H1 (cell line): Measurements from ENCODE around the gene PACSIN1. TPM values are rescaled to one million over a fixed set of nuclear protein-coding genes. Genes with fewer than 3 reads are reported as not detected.

ENCODE experiments used
- CTCF ChIA-PET: fragments of 300-600 bp; sonication (Branson Sonifier 250); formaldehyde crosslinking; loops from one replicate; lab custom pipeline; 2021; ENCODE audit not compliant: partially characterized antibody; lab: Charles Lee
- POLR2A ChIA-PET: fragments of 300-600 bp; sonication (Branson Sonifier 250); formaldehyde crosslinking; loops from one replicate; lab custom pipeline; 2021; ENCODE audit warnings: inconsistent platforms; ENCODE audit not compliant: partially characterized antibody; lab: Charles Lee
- DNase-seq, 2 experiments: peaks; one replicate each; pipeline versions ENCODE4 v3.0.0 to v3.0.0-alpha.2; 2010 to 2022; ENCODE audit warnings: low spot score in 2 of 2, low read depth in 1 of 2, mixed read lengths in 1 of 2
- FAIRE-seq: peaks from 2 replicates; lab custom pipeline; 2011; peaks lifted over from hg19 to GRCh38; lab: Jason Lieb, UNC
- H2AFZ ChIP-seq: 2 replicates; pipeline ENCODE4 v1.8.1; 2012; ENCODE audit warnings: low read length, inconsistent platforms
- H2AK5ac ChIP-seq: 2 replicates; pipeline ENCODE4 v1.6.1; 2013; ENCODE audit warnings: low read depth, low read length
- H2BK120ac ChIP-seq: replicated peaks from 2 replicates; pipeline ENCODE3; 2013; ENCODE audit warnings: low read depth, low read length, inconsistent platforms
- H2BK12ac ChIP-seq: 2 replicates; pipeline ENCODE4 v1.6.1; 2013; ENCODE audit warnings: low read depth, low read length
- H2BK15ac ChIP-seq: 2 replicates; pipeline ENCODE4 v1.6.1; 2013; ENCODE audit warnings: low read length
- H2BK20ac ChIP-seq: 2 replicates; pipeline ENCODE4 v1.6.1; 2013; ENCODE audit warnings: low read length
- H2BK5ac ChIP-seq: 2 replicates; pipeline ENCODE4 v1.6.1; 2013; ENCODE audit warnings: low read depth, low read length
- H3K14ac ChIP-seq: 2 replicates; pipeline ENCODE4 v1.6.1; 2013; ENCODE audit warnings: inconsistent platforms; ENCODE audit not compliant: insufficient read length
- H3K18ac ChIP-seq: 2 replicates; pipeline ENCODE4 v1.6.1; 2013; ENCODE audit warnings: low read length; ENCODE audit errors: extremely low read depth
- H3K23ac ChIP-seq: 2 replicates; pipeline ENCODE4 v1.6.1; 2013; ENCODE audit warnings: inconsistent platforms; ENCODE audit not compliant: insufficient read length
- H3K23me2 ChIP-seq: 2 replicates; pipeline ENCODE4 v1.6.1; 2013; ENCODE audit warnings: low read depth, low read length
- H3K27ac ChIP-seq: 2 replicates; pipeline ENCODE4 v1.6.1; 2011; ENCODE audit warnings: low read depth, low read length, inconsistent platforms
- H3K27me3 ChIP-seq, 4 experiments: replicated peaks in 1 of 4; 1 replicate in 1 of 4; 2 replicates in 3 of 4; pipeline versions ENCODE4 v1.6.1 to v1.8.1; 2011 to 2013; ENCODE audit warnings: low read length in 3 of 4, mild to moderate bottlenecking in 3 of 4, inconsistent platforms in 2 of 4, mixed read lengths in 2 of 4, moderate library complexity in 1 of 4; ENCODE audit not compliant: control insufficient read depth in 3 of 4, insufficient read depth in 3 of 4; ENCODE audit errors: extremely low read depth in 1 of 4
- H3K36me3 ChIP-seq, 4 experiments: 2 replicates each; pipeline versions ENCODE4 v1.6.1 to v1.8.1; 2011 to 2013; ENCODE audit warnings: mild to moderate bottlenecking in 4 of 4, low read length in 3 of 4, moderate library complexity in 2 of 4, control low read depth in 1 of 4, inconsistent platforms in 1 of 4; ENCODE audit not compliant: insufficient read depth in 4 of 4, control insufficient read depth in 2 of 4
- H3K4ac ChIP-seq: replicated peaks from 2 replicates; pipeline ENCODE3; 2013; ENCODE audit warnings: low read length, low read depth, mixed read lengths, inconsistent platforms; ENCODE audit not compliant: insufficient read length
- H3K4me1 ChIP-seq, 4 experiments: replicated peaks in 1 of 4; 1 replicate in 1 of 4; 2 replicates in 3 of 4; pipeline versions ENCODE4 v1.6.1 to v1.8.1; 2011 to 2013; ENCODE audit warnings: low read length in 3 of 4, inconsistent platforms in 2 of 4, mixed read lengths in 1 of 4; ENCODE audit not compliant: insufficient read depth in 4 of 4, control insufficient read depth in 3 of 4
- H3K4me2 ChIP-seq, 2 experiments: 2 replicates each; pipeline versions ENCODE4 v1.6.1 to v1.8.1; 2011 to 2013; ENCODE audit warnings: low read depth in 2 of 2, low read length in 2 of 2, control low read depth in 1 of 2, inconsistent platforms in 1 of 2, mild to moderate bottlenecking in 1 of 2; ENCODE audit not compliant: insufficient read depth in 1 of 2
- H3K4me3 ChIP-seq, 4 experiments: fragments of 200-600, 300-600 bp in 1 of 4; sonication (generic), shearing (Covaris generic), sonication (Bioruptor Twin) in 1 of 4; 2 replicates each; pipeline versions ENCODE4 v1.5.1 to v1.8.1; 2011 to 2016; ENCODE audit warnings: low read length in 4 of 4, low read depth in 3 of 4, control low read depth in 2 of 4, inconsistent platforms in 2 of 4, mild to moderate bottlenecking in 2 of 4, mixed read lengths in 1 of 4, moderate library complexity in 1 of 4; ENCODE audit not compliant: insufficient read depth in 2 of 4; ENCODE audit errors: extremely low read depth in 1 of 4
- H3K56ac ChIP-seq: replicated peaks from 2 replicates; pipeline ENCODE3; 2013; ENCODE audit warnings: low read depth, mild to moderate bottlenecking, mixed read lengths, low read length, inconsistent platforms; ENCODE audit not compliant: insufficient read length
- H3K79me1 ChIP-seq: 2 replicates; pipeline ENCODE4 v1.6.1; 2013; ENCODE audit warnings: low read depth, low read length, control low read depth
- H3K79me2 ChIP-seq, 2 experiments: 2 replicates each; pipeline versions ENCODE4 v1.6.1 to v1.8.1; 2012 to 2013; ENCODE audit warnings: low read length in 2 of 2, mild to moderate bottlenecking in 2 of 2, inconsistent platforms in 1 of 2; ENCODE audit not compliant: insufficient read depth in 2 of 2, control insufficient read depth in 1 of 2
- H3K9ac ChIP-seq, 4 experiments: replicated peaks in 1 of 4; 1 replicate in 1 of 4; 2 replicates in 3 of 4; pipeline versions ENCODE4 v1.6.1 to v1.8.1; 2011 to 2013; ENCODE audit warnings: low read depth in 3 of 4, low read length in 3 of 4, control low read depth in 2 of 4, mild to moderate bottlenecking in 2 of 4, moderate library complexity in 2 of 4, inconsistent platforms in 1 of 4; ENCODE audit errors: extremely low read depth in 1 of 4
- H3K9me3 ChIP-seq, 2 experiments: 2 replicates each; pipeline versions ENCODE4 v1.6.1 to v1.8.1; 2012 to 2013; ENCODE audit warnings: mild to moderate bottlenecking in 2 of 2, moderate library complexity in 2 of 2, control low read depth in 1 of 2, inconsistent platforms in 1 of 2, low read depth in 1 of 2, low read length in 1 of 2, mixed read lengths in 1 of 2; ENCODE audit not compliant: insufficient read depth in 2 of 2
- H4K20me1 ChIP-seq, 2 experiments: replicated peaks in 1 of 2; 2 replicates each; pipeline versions ENCODE3 to v1.8.1; 2011 to 2013; ENCODE audit warnings: inconsistent platforms in 2 of 2, low read length in 2 of 2, mild to moderate bottlenecking in 1 of 2; ENCODE audit not compliant: insufficient read depth in 2 of 2, control insufficient read depth in 1 of 2
- H4K5ac ChIP-seq: 2 replicates; pipeline ENCODE4 v1.6.1; 2013; ENCODE audit warnings: low read length, low read depth, mixed read lengths, inconsistent platforms; ENCODE audit not compliant: insufficient read length
- H4K8ac ChIP-seq: 2 replicates; pipeline ENCODE4 v1.8.0; 2013; ENCODE audit warnings: mild to moderate bottlenecking, moderate library complexity, low read length, inconsistent platforms; ENCODE audit not compliant: insufficient read depth; ENCODE audit errors: extremely low read depth
- H4K91ac ChIP-seq: replicated peaks from 2 replicates; pipeline ENCODE3; 2013; ENCODE audit warnings: low read length, mixed read lengths, inconsistent platforms; ENCODE audit not compliant: insufficient read length
- BCL11A ChIP-seq, 2 experiments: IDR thresholded peaks; one replicate each; pipeline ENCODE4 v1.6.1; 2011; ENCODE audit warnings: low read depth in 2 of 2, low read length in 2 of 2, mild to moderate bottlenecking in 2 of 2
- CBX8 ChIP-seq: fragments of 300-800, 300-1000 bp; sonication (generic); IDR thresholded peaks from 2 replicates; pipeline ENCODE4 v1.7.1; 2016; ENCODE audit warnings: low read depth, low read length, borderline replicate concordance
- CEBPB ChIP-seq: IDR thresholded peaks from 2 replicates; pipeline ENCODE4 v1.6.1; 2012; ENCODE audit warnings: low read depth, low read length
- GTF2F1 ChIP-seq: IDR thresholded peaks from 2 replicates; pipeline ENCODE4 v1.6.1; 2012; ENCODE audit warnings: low read depth, low read length, improper control_type of control experiment, borderline replicate concordance
- PHF8 ChIP-seq: fragments of 200-600 bp; sonication (generic); conservative IDR thresholded peaks from 2 replicates; pipeline ENCODE4 v1.7.1; 2012; ENCODE audit warnings: low read depth, mild to moderate bottlenecking, inconsistent platforms, low read length, moderate library complexity
- RBBP5 ChIP-seq: IDR thresholded peaks from 2 replicates; pipeline ENCODE4 v1.7.1; 2012; ENCODE audit warnings: low read depth, mild to moderate bottlenecking, inconsistent platforms, low read length, moderate library complexity, borderline replicate concordance
- TAF1 ChIP-seq: IDR thresholded peaks from 2 replicates; pipeline ENCODE4 v1.6.1; 2011; ENCODE audit warnings: mild to moderate bottlenecking, low read depth, low read length
- WGBS, 2 experiments: shearing (Covaris generic) in 1 of 2; methylation state at CpG; one replicate each; pipeline versions ENCODE4 v1.1.6 to v1.1.7; 2013 to 2015; ENCODE audit warnings: low lambda C conversion rate in 2 of 2, mixed read lengths in 2 of 2, inconsistent platforms in 1 of 2, low coverage in 1 of 2, missing lambda C conversion rate in 1 of 2; ENCODE audit not compliant: insufficient replicate concordance in 2 of 2, insufficient coverage in 1 of 2, insufficient read length in 1 of 2; ENCODE audit errors: extremely low coverage in 1 of 2, missing lambda C conversion rate in 1 of 2; 5-methylcytosine and 5-hydroxymethylcytosine counted together
- polyA plus RNA-seq, 7 experiments: library from polyadenylated mRNA; depleted of rRNA in 3 of 7; stranded (reverse) in 5 of 7; unstranded in 2 of 7; fragments of >200 nt in 5 of 7; fragments of 200-250 nt in 2 of 7; gene quantifications; 1 replicate in 5 of 7; 2 replicates in 1 of 7; 4 replicates in 1 of 7; pipeline versions ENCODE4 v1.2.1 to v1.2.3, GENCODE V29; 2011 to 2013; ENCODE audit warnings: missing spikeins in 2 of 7, mixed read lengths in 2 of 7
- total RNA-seq: library from RNA; stranded (reverse); fragmentation: NEBNext Ultra II Directional; extraction: Animal tissue kit (Norgen Biotek cat#: 25700); gene quantifications from 2 replicates; pipeline ENCODE4 v1.2.1, GENCODE V29; 2021

PACSIN1 gene
- total and polyA plus RNA-seq, 2 of the 8 experiments (the other 6 are each of a cell fraction or from before 2014, with no cell fraction given), result 5.9 to 11.1 TPM

DNA sequence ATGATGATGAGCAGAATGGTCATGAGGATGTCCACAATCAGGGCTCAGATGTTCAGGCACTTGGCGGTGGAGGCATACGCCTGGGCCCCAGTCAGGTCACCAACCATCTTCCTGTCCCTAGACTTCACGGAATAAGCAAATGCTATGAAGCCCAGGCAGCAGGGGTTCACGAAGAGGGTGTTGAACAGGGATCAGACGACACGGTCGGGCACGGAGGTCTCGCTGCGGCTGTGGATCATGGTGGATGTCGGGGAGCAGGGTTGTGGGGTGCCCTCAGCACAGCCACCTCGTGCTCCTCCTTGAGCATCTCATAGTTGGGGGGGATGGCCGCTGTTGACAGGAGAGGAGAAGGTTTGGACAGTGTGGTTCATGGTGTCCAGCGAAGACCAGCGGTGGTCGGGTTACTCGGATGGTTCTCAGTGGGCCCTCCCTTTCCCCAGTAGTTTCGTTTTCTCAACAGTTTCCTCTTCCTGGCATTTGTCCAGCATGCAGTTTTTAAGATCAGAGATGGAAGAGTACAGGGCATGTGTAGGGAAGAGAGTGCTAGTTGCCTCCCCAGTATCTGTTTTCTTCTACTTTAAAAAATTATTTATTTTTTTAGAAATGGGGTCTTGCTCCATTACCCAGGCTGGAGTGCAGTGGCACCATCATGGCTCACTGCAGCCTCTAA is 110.5 kb downstream of the PACSIN1 start:
- peak overlapping the region; percentile 77; the same call in 1 of the 2 replicates for H2BK12ac ChIP-seq
- no peaks in the 10 kb centered on the region for H3K36me3 ChIP-seq
- H3K14ac ChIP-seq, result no peak overlapping the region
- H3K4me2 ChIP-seq, result no peak overlapping the region
- DNase-seq, result no peak
- H4K20me1 ChIP-seq, result peaks cover 0 to 4% of the 10 kb centered on the region in 2 experiments
- no peak overlapping the region for H4K8ac ChIP-seq
- H3K4me1 ChIP-seq, result peaks cover 0 to 14% (median 10%) of the 10 kb centered on the region in 4 experiments
- TF ChIP-seq CBX8 (no peak), PHF8 (no peak), BCL11A (IDR thresholded peaks at IDR 0.05; ENCODE audit: low read depth in 2 of 2, low read length in 2 of 2) (no peak), GTF2F1 (no peak), TAF1 (no peak), CEBPB (no peak), RBBP5 (no peak)
- TF ChIP-seq, all 59 proteins: peak for 0
- Histone ChIP-seq H2AFZ (no peak overlapping the region), H3K9me3 (no peaks in the 10 kb centered on the region), H3K56ac (no peak overlapping the region), H3K4me3 (no peak overlapping the region), H3K79me1 (peaks cover 2% of the 10 kb centered on the region; the same call in 1 of the 2 replicates), H2AK5ac (peak overlapping the region; percentile 91; the same call in 1 of the 2 replicates), H3K79me2 (no peaks in the 10 kb centered on the region), H2BK20ac (no peak overlapping the region), H3K23ac (no peak overlapping the region), H3K18ac (no peak overlapping the region), H3K27ac (no peak overlapping the region), H4K91ac (no peak overlapping the region), H3K23me2 (no peaks in the 10 kb centered on the region), H4K5ac (no peak overlapping the region), H3K4ac (no peak overlapping the region), H2BK5ac (peak overlapping the region; percentile 18; the same call in 1 of the 2 replicates), H2BK15ac (0 out of 2 replicates have a peak overlapping the region, but pooled peaks have one; percentile 19), H3K9ac (no peak overlapping the region), H3K27me3 (no peaks in the 10 kb centered on the region), H2BK120ac (no peak overlapping the region)
- FAIRE-seq, result no peak
- 94% methylated on average over 18 of the region's 18 CpGs; no CpG with 5 or more reads in 1 of the 2 experiments for WGBS, 2 experiments
- ChIA-PET CTCF (interaction anchor here (0.8 to 2.3 kb wide), 5 partner anchors 7 to 49 kb away, joined by 3 to 6 read pairs (median 4); no protein-coding TSS in a partner anchor), POLR2A (no interaction called here)
